Measurements from ENCODE around the gene AP5B1. TPM values are rescaled to one million over a fixed set of nuclear protein-coding genes. Genes with fewer than 3 reads are reported as not detected.
A peak's percentile ranks its signal among the peaks of the same experiment; 100 is the strongest.

AP5B1 gene
- total RNA-seq, 1 experiment from 2014 or later, result 10.7 TPM

DNA sequence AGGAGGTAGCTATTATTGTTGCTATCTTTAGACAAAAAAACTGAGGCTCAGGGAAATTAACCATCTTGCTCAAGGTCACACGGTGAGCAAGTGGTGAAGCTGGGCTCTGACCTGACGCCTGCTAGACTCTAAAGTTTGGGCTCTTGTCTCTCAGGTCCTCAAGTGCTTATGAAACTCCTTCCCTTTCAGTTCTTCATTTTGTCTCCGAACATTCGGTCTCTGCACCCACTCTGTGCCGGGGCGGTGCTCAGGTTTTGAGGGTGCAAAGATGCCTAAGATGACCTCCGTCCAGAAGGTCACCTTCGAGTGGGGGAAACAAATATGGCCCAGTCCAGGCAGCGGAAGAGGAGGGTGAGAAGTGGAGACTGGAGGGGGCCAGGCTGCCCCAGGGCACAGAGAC lies 22.1 kb upstream of the AP5B1 start:
- DNase-seq (ENCODE audit: low read depth), result no peak

DNA sequence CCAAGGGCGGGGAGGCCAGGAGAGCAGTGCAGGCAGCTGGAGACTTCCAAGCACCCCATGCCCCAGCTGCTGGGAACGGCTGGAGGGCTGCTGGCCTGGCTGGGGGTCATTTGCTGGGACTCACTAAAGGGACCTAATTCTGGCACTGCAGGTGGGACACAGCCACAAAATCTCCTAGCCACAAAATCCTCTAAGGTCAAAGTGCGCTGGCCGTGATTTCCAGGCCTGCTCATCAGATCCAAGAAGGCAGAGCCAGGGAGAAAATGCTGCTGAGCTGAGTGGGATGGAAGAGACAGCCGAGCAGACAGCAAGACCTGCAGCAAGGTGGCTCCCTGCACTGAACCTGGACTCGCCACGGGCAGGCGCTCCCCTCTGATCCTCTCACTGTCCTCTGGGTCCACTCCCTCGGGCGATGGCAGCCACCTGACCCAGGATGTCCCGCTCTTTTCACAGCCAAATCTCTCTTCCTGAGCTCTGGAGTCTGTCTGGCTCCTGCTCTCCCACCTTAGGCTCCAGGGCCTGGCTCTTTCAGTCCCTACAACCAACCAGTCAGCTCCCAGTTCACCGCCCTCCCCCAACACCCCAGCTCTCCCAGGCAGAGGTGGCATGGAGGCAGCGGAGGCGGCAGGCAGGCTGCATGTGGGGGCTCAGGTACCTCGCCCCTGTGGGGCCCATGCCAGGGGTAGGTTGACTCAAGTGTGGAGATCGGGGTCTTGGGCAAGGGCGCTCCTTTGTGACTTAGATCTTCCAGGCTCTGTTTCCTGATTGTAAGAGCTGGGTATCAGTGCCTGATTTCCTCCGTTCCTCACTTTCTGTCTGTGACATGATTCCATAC lies 20.6 kb upstream of the AP5B1 start:
- DNase-seq (ENCODE audit: low read depth), result no peak

DNA sequence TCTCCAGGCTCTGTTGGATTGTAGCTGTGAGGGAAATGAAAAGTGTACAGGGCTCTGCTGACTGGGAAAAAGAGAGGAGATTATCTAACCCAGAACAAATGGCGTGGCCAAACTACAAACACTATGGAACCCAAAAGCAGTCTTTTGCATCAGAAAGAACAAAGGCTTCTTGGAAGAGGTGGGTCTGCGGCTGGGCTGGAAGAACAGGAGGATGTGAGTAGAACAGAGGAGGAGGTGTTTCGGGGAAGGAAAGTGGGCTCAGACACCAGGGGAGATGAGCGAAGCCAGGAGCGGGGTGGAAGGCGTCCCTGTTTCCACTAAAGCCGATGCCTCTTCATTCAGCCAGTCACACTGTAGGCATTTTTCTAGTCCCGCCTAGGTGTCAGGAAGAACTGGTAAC lies 18.1 kb upstream of the AP5B1 start:
- no peak for DNase-seq (ENCODE audit: low read depth)

DNA sequence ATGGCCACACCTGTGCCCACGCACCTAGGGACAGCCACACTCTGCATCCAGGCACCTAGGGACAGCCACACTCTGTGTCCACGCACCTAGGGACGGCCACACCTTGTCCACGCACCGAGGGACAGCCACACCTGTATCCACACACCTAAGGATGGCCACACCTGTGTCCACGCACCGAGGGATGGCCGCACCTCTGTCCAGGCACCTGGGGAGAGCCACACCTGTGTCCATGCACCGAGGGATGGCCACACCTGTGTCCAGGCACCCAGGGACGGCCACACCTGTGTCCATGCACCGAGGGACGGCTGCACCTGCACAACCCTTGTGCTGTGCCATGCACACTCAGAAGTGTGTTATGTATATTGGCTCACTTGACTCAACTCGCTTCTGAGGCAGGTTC lies 16.9 kb upstream of the AP5B1 start:
- DNase-seq (ENCODE audit: low read depth), result no peak

DNA sequence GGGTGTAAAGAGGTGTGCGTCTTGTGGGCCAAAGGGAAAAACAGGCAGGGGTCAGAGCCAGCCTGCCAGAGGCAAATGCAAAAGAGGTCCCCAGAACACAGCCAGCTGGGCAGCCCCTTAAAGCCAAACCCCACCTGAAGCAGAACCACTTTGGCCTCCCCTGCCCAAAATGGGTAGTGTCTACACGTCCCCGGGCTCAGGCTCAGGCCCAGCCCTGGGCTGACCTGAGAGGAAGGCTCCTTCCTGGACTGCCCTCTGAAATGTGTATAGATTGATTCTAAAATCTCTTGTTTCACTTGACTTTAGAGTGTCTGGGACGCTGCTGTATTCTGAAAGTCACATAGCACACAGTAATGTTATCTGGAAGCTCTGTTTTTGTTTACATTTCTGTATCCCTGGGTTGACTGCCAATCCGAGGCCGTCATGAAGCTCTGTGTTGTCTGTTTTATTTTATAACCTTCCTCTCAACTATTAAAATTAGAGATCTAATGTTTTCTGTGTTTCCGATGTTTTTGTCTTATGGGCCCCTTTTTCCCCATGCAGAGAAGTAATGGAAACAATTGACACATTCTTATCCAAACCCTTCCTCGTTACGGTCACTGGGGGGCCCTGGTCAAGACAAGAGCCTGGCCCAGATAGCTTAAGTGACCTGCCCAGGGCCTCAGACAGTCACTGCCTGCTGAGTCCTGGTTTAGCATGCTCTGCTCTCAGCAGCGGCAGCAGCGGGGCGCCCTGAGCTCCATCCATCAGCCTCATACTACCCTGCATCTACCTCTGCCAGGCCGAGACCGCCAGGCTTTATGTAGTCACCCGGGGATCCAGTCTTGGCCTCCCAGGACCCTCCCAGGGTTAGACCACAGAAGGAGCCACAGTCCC lies 16.2 kb upstream of the AP5B1 start:
- no peak for DNase-seq (ENCODE audit: low read depth)

DNA sequence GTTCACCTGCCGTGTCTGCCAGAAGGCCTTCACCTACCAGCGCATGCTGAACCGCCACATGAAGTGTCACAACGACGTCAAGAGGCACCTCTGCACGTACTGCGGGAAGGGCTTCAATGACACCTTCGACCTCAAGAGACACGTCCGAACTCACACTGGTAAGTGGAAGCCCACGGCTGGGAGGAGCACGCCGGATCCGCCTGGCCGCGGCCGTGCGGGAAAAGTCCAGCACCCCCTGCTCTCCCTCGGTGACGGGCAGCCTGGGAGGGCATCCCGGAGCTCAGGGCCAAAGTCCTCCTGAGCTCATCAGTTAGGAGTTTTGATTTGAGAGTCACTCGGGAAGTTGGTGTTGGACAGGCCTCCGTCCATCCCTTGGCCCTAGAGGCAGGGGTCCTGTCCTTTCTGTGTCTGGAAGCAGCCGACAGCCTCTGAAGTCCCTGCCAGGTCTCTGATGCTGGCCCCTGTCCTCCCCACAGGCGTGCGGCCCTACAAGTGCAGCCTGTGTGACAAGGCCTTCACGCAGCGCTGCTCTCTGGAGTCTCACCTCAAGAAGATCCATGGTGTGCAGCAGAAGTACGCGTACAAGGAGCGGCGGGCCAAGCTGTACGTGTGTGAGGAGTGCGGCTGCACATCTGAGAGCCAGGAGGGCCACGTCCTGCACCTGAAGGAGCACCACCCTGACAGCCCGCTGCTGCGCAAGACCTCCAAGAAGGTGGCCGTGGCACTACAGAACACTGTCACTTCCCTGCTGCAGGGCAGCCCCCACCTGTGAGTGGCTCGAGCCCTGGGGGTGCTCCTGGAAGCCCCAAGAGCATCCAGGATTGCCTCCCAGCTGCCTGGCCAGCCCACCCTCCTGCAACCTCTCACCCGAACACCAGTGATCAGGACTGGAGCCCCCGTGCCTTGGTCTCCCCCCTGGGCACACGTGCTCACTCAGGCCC lies 14.1 kb upstream of the AP5B1 start:
- DNase-seq (ENCODE audit: low read depth), result no peak

DNA sequence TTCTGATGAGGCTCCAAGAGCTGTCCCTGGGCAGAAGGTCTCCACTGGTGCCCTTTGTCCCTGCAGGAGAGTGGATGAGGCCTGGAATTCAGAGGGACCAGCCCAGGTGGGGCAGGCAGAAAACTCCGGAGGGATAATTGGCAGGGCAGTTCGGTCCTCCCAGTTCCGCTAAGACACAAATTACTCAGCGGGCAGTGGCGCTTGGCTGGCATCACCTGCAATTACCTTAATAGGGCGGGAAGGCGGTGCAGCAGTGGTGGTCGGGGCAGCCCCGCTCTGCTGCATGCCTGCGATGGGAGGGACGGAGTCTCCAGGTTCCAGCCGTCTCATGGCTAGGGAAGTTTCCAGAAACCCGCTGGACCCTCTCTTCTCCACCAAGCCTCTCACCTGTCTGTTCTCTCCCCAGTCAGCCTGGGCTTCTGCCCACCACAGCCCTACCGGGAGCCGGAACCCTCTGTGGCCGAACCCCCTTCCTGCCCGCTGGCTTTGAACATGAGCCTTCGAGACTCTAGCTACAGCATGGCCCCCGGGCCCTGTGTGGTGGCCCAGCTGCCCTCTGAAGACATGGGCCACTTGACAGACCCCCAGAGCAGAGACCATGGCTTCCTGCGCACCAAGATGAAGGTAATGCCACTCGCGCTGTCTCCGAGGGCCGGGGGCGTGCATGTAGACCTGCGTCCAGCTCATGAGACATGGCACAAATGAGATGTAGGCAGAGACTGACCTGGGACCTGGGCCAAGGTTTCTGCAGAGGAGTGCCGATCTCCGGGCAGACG lies 13.0 kb upstream of the AP5B1 start:
- no peak for DNase-seq (ENCODE audit: low read depth)

DNA sequence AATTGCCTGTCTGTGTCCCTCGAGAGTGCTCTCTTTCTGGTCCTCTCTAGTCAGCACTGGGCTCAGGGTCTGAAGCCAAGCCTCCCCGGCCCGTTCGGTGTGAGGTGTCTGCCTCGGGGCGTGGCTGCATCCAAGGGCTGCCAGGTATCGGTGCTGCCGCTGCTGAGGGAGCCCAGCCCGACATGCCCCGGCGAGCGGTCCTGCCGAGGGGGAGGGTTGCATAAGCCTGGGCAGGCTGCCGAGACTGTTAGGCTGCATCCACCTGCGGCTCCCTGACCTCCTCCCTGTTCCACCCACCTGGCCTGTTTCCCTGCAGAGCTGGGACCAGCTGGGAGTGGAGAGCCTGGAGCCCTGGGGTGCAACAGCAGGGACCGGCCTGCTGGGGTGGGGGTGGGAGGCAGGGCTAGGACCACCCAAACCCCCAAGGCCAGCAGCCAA lies 12.4 kb upstream of the AP5B1 start:
- no peak for DNase-seq (ENCODE audit: low read depth)

DNA sequence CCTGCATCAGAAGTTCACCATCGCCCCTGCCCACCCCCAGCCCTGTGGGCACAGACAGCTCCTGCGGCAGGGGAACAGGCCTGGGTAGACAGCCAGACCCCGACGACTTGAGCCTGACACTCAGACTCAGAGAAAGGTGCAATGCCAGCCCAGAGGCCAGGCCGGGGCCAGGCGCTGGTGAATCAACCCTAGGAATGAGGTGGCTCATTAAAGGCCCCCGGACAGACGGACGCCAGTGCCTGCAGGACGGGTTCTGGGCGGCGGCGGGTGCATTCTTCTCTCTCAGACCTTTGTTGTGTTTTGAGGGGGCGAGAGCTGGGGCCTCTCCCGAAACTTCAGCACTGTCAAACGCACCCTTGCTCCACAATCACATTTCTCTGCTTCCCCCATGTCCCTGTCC lies 11.7 kb upstream of the AP5B1 start:
- DNase-seq (ENCODE audit: low read depth), result no peak

DNA sequence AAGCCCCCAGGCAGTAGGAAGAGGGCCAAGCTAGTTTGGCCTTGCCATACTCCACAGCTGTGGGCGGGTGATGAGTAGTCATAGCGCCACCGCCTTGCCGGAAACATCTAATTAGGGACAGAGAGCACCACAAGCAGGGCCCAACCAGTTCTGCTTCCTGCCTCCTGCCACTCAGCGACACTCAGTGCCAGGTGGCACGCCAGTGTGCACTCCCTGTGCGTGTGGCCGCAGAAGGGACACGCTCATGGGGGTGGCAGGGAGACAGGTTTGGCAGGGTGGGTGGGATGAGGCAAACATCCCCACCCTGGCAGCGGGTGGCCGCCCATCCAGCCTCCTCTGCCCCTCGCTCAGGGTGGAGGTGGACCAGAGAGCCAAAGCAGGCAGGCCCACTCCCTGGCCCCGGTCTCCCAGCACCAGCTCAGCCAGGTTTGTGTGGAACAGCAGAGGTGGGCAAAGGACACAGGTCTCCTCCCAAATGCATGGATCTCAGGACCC lies 11.0 kb upstream of the AP5B1 start:
- DNase-seq (ENCODE audit: low read depth), result peak; percentile 83

DNA sequence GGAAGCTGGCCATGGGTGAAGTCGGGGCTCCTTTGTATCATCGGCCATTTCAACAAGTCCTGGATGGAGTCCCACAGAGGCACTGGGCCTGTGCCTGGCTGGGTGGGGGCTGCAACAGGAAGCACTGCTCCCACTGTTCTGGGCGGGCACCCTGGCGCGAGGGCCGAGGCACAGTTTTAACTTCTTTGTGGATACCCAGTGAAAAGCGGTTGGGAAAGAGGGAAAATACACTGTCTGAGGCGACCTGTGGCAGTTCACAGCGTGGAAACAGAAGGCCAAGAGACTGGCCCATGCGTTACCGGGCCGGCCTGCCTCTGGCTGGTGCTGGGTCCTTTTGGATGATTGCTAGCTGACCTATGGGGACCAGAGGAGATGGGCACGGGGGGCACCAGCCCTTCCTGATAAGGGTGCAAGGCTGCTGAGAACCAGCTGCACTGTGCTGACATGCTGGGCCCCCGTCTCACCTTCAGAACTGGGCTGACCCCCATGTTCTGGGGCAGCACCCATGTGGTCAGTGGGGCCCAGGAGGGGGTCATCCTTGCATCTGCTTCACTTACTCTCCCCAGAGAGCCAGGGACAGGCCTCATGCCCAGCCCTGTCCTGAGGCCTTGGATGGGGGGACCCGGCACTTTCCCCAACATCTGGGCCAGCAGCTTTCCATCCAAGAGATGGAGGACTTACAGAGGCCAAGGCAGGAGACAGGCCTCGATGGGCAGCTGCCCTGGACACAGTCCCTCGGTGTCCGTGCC lies 10.3 kb upstream of the AP5B1 start:
- DNase-seq (ENCODE audit: low read depth), result no peak

DNA sequence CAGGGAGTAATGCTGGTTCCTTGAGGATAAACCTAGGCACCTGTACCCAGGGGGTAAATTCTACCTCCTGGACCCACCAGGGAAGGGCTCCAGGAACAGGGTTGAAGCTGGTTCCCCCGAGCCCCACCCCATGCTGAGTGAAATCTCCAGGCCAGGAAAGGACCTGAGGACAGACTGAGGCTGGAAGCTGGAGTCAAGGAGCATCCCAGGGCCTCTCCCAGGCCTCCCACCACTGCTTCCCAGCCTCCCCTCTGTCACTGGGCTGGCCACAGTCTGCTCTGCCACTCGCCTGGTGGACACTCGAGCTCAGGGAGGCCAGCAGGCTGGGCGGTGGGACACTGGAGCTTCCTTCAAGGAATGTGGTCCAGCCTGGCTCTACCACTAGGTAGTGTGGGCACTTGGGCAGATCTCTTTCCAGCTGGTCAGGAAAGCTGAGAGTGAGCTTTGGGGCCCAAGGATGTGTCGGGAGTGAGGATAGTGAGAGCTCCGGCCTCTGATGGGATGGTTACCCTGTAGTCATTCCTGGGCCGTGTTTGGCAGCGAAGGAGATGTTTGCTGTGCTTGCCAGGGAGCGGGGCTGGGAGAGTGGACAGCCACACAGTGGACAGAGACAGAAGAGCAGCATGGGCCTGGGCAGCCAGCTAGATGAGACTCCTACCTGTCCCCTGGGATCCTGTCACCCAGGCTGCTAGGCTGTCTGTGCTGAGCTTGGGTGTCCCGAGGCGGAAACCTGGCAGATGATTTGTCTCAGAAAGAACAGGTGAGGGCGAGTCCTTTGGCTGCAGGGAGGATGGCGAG lies 9.5 kb upstream of the AP5B1 start:
- no peak for DNase-seq (ENCODE audit: low read depth)

DNA sequence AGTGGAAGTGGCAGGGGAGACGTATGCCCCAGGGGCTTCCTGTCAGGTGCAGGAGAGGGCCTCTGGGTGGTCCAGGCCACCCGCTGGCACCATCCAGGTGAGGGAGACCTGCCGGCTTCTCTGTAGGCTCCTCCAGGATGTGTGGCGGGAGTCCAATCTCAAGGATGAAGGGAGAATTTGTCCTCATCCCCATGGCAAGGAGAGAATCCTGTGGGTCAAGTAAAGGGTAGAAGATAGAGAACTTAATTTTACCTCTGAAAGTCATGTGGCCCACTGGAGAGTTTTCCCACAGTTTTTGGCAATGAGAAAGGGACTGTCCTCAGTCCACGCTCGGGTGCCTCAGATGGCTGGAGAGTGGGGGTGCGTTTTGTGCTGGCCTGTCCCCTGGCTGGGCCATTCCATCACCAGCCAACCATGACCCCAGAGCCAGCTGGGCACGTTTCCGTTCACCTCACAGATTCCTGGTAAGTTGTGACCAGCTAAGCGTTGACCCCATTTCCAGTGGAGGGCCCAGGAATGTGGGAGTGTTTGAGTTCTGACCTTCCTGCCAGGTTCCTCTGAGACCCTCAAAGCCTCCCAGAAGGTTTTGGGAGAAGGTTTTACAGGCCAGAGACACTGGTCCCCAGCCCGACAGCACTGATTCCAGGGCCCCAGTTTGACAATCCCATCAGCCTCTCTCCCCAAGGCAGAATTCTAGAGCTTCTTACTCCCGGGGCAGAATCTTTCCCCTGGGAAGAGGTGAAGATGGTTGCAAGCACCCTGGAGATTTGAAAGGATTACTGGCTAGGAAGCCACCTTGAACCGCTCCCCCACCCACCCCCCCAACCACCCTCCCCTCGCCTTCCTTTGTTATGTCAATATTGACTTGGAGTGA lies 8.7 kb upstream of the AP5B1 start:
- DNase-seq (ENCODE audit: low read depth), result no peak

DNA sequence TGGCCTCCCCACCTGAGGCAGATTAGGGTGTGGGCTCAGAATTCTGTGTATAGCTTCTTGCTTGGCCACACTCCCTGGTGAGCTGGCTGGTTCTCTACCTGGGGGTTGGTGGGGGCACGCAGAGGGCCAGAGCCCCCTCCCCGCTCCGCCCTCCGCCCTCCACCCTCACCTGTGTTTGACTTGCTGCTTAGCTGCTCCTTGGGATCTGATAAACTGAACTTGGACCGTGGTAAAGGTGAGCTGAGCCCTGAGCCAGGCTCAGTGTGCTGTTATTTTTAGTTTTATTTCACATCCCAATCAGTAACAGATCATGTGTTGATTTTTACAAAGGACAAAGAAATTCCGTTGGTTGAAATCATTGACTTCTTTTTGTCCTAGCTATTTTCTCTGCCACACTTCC lies 8.0 kb upstream of the AP5B1 start:
- no peak for DNase-seq (ENCODE audit: low read depth)

DNA sequence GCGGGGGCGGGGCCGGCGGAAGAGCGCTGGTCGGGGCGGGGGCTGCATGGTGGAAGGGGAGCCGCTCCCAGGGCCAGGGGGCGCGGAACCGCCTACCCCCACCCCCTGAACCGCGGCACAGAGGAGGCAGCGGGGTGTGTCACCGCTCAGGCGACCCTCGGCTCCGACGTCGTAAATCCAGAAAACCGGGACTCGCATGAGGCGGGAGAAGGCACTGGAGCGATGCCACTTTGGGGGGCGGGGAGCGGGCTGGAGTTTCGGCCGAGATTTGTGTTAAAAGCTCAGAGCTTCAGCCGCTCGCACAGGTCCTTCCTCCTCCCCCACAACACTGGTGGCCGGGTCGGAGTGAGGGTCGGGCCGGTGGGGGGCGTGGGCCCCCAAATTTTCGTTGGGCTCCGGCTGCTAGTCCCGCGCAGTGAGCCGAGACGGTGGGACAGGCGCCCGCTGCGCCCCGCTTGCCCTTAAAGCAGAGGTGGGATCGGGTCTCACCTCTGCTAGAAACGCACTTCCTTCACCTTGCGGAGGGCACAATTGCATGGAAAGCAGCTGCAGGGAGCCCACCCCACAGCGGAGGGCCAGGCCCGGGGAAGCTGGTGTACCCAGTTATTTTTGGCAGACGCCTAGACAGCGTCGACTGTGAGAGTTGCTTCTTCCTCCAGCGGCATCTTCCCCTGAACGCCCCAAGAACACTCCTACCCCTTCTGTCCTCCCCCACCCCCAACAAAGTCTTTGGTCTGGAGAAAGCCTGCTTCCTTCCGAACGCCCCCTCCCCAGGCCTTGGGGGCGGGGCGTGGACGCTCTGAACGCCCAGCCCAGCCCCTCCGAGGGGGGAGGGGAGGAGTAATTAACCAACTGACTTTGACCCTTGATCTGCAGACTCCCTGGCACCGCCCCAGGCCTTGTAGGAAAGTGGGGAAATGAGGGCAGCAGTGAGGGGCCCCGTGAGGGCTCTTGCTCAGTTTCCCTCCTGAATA lies 7.2 kb upstream of the AP5B1 start:
- DNase-seq (ENCODE audit: low read depth), result no peak

DNA sequence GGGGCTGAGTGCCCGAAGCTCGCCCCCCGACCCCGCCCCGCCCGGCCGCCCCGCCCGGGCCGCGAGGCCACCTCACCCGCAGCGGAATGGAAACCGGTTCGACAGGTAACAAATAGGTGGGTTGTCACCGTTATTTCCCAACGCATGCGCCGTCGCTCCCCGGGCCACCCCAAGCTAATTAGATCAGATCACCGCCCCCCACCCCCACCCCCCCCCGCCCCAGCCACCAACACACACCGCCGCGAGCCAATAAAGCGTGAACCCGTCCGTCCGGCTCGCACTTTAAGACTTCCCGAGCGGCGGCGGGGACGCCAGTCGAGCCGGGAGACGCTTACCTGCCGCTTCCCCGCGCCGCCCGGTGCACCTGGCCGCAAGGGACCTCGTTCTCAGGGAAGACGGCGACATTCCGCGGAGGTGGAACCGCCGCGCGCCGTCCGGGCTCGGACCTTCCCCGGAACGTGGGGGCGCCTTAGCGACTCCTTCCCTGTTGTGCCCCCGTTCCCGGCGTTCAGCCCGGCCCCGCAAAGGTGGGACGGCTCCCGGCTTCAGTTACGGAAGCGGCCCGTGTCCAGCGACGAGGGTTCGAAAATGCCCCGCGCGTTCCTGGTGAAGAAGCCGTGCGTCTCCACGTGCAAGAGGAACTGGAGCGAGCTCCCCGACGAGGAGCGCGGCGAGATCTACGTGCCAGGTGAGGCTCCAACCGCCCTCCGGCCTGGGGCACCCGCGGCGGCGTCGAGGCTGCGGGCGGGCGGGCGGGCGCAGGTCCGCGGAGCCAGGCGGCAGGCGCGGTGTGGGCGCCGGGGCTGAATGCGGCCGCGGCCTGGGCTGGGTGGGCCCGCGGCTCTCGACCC lies 6.2 kb upstream of the AP5B1 start, which contains the start of gene OVOL1:
OVOL1 (plus strand) TSS at position 278 of the 851 bp plus-strand sequence; CDS start at position 589, 311 bp downstream.
- DNase-seq (ENCODE audit: low read depth), result no peak

Measured in Daoy (cell line).